HEK293 (cell line): ENCODE measurements around the gene DMPK.

Experiments
- GFI1B ChIP-seq: fragments of 450-650 bp; formaldehyde crosslinking; IDR thresholded peaks from 2 replicates; pipeline ENCODE4 v1.5.1; 2016; ENCODE audit warnings: missing biosample characterization, missing genetic modification characterization
- GLI2 ChIP-seq: fragments of 450-650 bp; formaldehyde crosslinking; IDR thresholded peaks from 2 replicates; pipeline ENCODE4; 2017; ENCODE audit warnings: missing biosample characterization, missing genetic modification characterization, low read depth, borderline replicate concordance
- HOXD13 ChIP-seq: sonication (generic); formaldehyde crosslinking; IDR thresholded peaks from 2 replicates; pipeline ENCODE4 v1.8.0; 2022; ENCODE audit warnings: missing genetic modification reagents, borderline replicate concordance
- MYNN ChIP-seq: fragments of 450-650 bp; formaldehyde crosslinking; IDR thresholded peaks from 2 replicates; pipeline ENCODE4 v1.5.1; 2016; ENCODE audit warnings: missing biosample characterization, missing genetic modification characterization, borderline replicate concordance
- PRDM1 ChIP-seq: fragments of 450-650 bp; formaldehyde crosslinking; IDR thresholded peaks from 2 replicates; pipeline ENCODE4; 2016; ENCODE audit warnings: missing biosample characterization, missing genetic modification characterization
- RBAK ChIP-seq: fragments of 450-650 bp; formaldehyde crosslinking; IDR thresholded peaks from 2 replicates; pipeline ENCODE4 v1.5.1; 2016; ENCODE audit warnings: missing biosample characterization, missing genetic modification characterization
- SP7 ChIP-seq: fragments of 450-650 bp; formaldehyde crosslinking; IDR thresholded peaks from 2 replicates; pipeline ENCODE4 v1.5.1; 2016; ENCODE audit warnings: missing biosample characterization, missing genetic modification characterization
- YY2 ChIP-seq: fragments of 450-650 bp; formaldehyde crosslinking; IDR thresholded peaks from 2 replicates; pipeline ENCODE4 v1.5.1; 2016; ENCODE audit warnings: missing biosample characterization, missing genetic modification characterization
- ZBTB26 ChIP-seq: fragments of 450-650 bp; formaldehyde crosslinking; optimal IDR thresholded peaks from 2 replicates; pipeline ENCODE3; 2016; ENCODE audit warnings: missing biosample characterization, mild to moderate bottlenecking, missing genetic modification characterization
- ZBTB48 ChIP-seq: fragments of 450-650 bp; formaldehyde crosslinking; IDR thresholded peaks from 2 replicates; pipeline ENCODE4 v1.5.1; 2016; ENCODE audit warnings: missing biosample characterization, missing genetic modification characterization
- ZBTB7A ChIP-seq: fragments of 450-650 bp; formaldehyde crosslinking; IDR thresholded peaks from 2 replicates; pipeline ENCODE4 v1.5.1; 2016; ENCODE audit warnings: low read depth, missing biosample characterization, missing genetic modification characterization
- ZBTB8A ChIP-seq: fragments of 450-650 bp; formaldehyde crosslinking; IDR thresholded peaks from 2 replicates; pipeline ENCODE4 v1.5.1; 2016; ENCODE audit warnings: missing biosample characterization, missing genetic modification characterization
- ZFP41 ChIP-seq: fragments of 450-650 bp; formaldehyde crosslinking; IDR thresholded peaks from 2 replicates; pipeline ENCODE4 v1.5.1; 2016; ENCODE audit warnings: missing biosample characterization, missing genetic modification characterization, borderline replicate concordance
- ZNF16 ChIP-seq: fragments of 450-650 bp; formaldehyde crosslinking; IDR thresholded peaks from 2 replicates; pipeline ENCODE4 v1.5.1; 2016; ENCODE audit warnings: low read depth, missing biosample characterization, missing genetic modification characterization
- ZNF211 ChIP-seq: fragments of 450-650 bp; formaldehyde crosslinking; IDR thresholded peaks from 2 replicates; pipeline ENCODE4 v1.5.1; 2016; ENCODE audit warnings: low read depth, missing biosample characterization, missing genetic modification characterization
- ZNF214 ChIP-seq: fragments of 450-650 bp; formaldehyde crosslinking; IDR thresholded peaks from 2 replicates; pipeline ENCODE4 v1.5.1; 2017; ENCODE audit warnings: missing biosample characterization, mild to moderate bottlenecking, missing genetic modification characterization, borderline replicate concordance
- ZNF221 ChIP-seq: fragments of 450-650 bp; formaldehyde crosslinking; IDR thresholded peaks from 2 replicates; pipeline ENCODE4 v1.5.1; 2017; ENCODE audit warnings: missing biosample characterization, missing genetic modification characterization, borderline replicate concordance
- ZNF223 ChIP-seq: fragments of 450-650 bp; formaldehyde crosslinking; IDR thresholded peaks from 2 replicates; pipeline ENCODE4 v1.5.1; 2016; ENCODE audit warnings: missing biosample characterization, missing genetic modification characterization
- ZNF23 ChIP-seq: fragments of 450-650 bp; formaldehyde crosslinking; IDR thresholded peaks from 2 replicates; pipeline ENCODE4 v1.5.1; 2016; ENCODE audit warnings: missing biosample characterization, missing genetic modification characterization, borderline replicate concordance
- ZNF239 ChIP-seq: fragments of 450-650 bp; formaldehyde crosslinking; IDR thresholded peaks from 2 replicates; pipeline ENCODE4 v1.5.1; 2016; ENCODE audit warnings: missing biosample characterization, missing genetic modification characterization
- ZNF248 ChIP-seq: fragments of 450-650 bp; formaldehyde crosslinking; IDR thresholded peaks from 2 replicates; pipeline ENCODE4 v1.5.1; 2017; ENCODE audit warnings: missing biosample characterization, missing genetic modification characterization
- ZNF362 ChIP-seq: fragments of 450-650 bp; formaldehyde crosslinking; IDR thresholded peaks from 2 replicates; pipeline ENCODE4 v1.5.1; 2016; ENCODE audit warnings: missing biosample characterization, missing genetic modification characterization
- ZNF423 ChIP-seq: fragments of 450-650 bp; formaldehyde crosslinking; IDR thresholded peaks from 2 replicates; pipeline ENCODE4 v1.5.1; 2016; ENCODE audit warnings: missing biosample characterization, missing genetic modification characterization
- ZNF510 ChIP-seq: fragments of 450-650 bp; formaldehyde crosslinking; IDR thresholded peaks from 2 replicates; pipeline ENCODE4 v1.5.1; 2018; ENCODE audit warnings: mild to moderate bottlenecking, missing genetic modification characterization, missing biosample characterization; ENCODE audit not compliant: insufficient replicate concordance
- ZNF549 ChIP-seq: fragments of 450-650 bp; IDR thresholded peaks from 2 replicates; pipeline ENCODE4 v1.5.1; 2018; ENCODE audit warnings: missing biosample characterization, missing genetic modification characterization, mild to moderate bottlenecking, inconsistent platforms, moderate library complexity
- ZNF571 ChIP-seq: fragments of 450-650 bp; formaldehyde crosslinking; IDR thresholded peaks from 2 replicates; pipeline ENCODE4 v1.5.0; 2017; ENCODE audit warnings: missing biosample characterization, missing genetic modification characterization
- ZNF701 ChIP-seq: fragments of 450-650 bp; formaldehyde crosslinking; IDR thresholded peaks from 2 replicates; pipeline ENCODE4 v1.5.1; 2016; ENCODE audit warnings: missing biosample characterization, missing genetic modification characterization
- ZNF768 ChIP-seq: fragments of 450-650 bp; formaldehyde crosslinking; IDR thresholded peaks from 2 replicates; pipeline ENCODE4 v1.5.1; 2018; ENCODE audit warnings: missing biosample characterization, mild to moderate bottlenecking, missing genetic modification characterization
- ZNF837 ChIP-seq: fragments of 450-650 bp; formaldehyde crosslinking; IDR thresholded peaks from 2 replicates; pipeline ENCODE4 v1.5.1; 2016; ENCODE audit warnings: missing biosample characterization, missing genetic modification characterization
- ZSCAN5A ChIP-seq: fragments of 450-650 bp; formaldehyde crosslinking; IDR thresholded peaks from 2 replicates; pipeline ENCODE4 v1.5.1; 2016; ENCODE audit warnings: missing biosample characterization, missing genetic modification characterization
- TF ChIP-seq, protein P1 (sequence below): sonication (generic); formaldehyde crosslinking; IDR thresholded peaks from 2 replicates; pipeline ENCODE4 v1.8.1; 2022; ENCODE audit warnings: mild to moderate bottlenecking, moderate library complexity, missing genetic modification reagents
- TF ChIP-seq, protein P2 (sequence below): fragments of 450-650 bp; formaldehyde crosslinking; conservative IDR thresholded peaks from 2 replicates; pipeline ENCODE4 v1.5.1; 2016; ENCODE audit warnings: low read depth, missing biosample characterization, missing genetic modification characterization

Gene DMPK

DNA sequence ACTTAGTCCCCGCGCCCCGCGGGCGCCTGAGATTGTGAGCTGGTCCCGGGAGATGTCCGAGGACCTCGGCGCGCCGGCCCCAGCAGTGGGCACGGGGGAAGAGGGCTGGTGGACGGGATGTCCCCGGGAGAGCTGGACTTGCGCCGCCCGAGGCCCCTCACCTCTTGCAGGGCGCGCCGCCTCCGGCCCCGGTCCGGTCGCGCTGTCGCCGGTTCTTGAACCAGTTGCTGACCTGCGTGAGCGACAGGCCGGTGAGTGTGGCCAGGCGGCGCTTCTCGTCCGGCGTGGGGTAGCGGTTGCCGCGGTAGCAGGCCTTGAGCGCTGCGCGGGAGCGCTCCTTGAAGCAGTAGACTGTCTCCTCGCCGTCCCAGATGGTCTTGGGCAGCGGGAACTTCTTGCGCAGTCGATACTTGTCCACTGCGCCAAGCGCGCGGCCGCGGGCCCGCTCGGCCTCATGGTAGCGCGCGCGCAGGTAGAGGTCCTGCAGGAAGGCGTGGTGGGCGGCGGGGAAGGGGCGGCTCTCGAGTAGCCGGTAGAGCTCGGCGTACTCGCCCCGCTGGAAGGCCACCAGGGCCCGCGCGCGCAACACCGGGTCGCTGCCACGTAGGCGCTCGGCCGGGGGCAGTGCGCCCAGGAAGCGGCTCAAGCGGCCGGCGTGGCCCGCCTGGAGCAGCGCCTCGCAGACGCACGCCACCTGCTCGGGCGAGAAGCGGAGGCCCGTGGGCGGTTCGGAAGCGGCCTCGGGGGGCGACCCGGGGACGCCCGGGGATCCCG is 14.2 kb downstream of the DMPK start (continued):
- TF ChIP-seq MYNN (tag by site-specific recombination) (no peak), ZBTB7A (tag by site-specific recombination) (no peak), SP7 (tag by site-specific recombination) (no peak), ZNF23 (no peak), ZNF423 (no peak), ZNF768 (no peak), YY2 (tag by site-specific recombination) (no peak), GLI2 (tag by site-specific recombination) (no peak), ZNF701 (no peak), ZNF837 (tag by site-specific recombination) (no peak), ZNF16 (tag by site-specific recombination) (no peak), ZSCAN5A (tag by site-specific recombination) (no peak), ZNF510 (no peak), ZNF362 (no peak), ZFP41 (tag by site-specific recombination) (no peak), ZNF221 (no peak), RBAK (no peak), ZNF248 (tag by site-specific recombination) (no peak), ZBTB48 (tag by site-specific recombination) (no peak), ZNF223 (tag by site-specific recombination) (no peak), ZNF214 (no peak), ZNF211 (tag by site-specific recombination) (no peak), ZNF239 (no peak), GFI1B (tag by site-specific recombination) (no peak), ZNF571 (tag by site-specific recombination) (no peak), PRDM1 (tag by site-specific recombination) (no peak), HOXD13 (no peak), ZBTB26 (peak; percentile 98), ZBTB8A (tag by site-specific recombination) (peak; percentile 80), ZNF549 (tag by site-specific recombination) (no peak)
- TF ChIP-seq, protein P1, sequence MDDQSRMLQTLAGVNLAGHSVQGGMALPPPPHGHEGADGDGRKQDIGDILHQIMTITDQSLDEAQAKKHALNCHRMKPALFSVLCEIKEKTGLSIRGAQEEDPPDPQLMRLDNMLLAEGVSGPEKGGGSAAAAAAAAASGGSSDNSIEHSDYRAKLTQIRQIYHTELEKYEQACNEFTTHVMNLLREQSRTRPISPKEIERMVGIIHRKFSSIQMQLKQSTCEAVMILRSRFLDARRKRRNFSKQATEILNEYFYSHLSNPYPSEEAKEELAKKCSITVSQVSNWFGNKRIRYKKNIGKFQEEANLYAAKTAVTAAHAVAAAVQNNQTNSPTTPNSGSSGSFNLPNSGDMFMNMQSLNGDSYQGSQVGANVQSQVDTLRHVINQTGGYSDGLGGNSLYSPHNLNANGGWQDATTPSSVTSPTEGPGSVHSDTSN (CRISPR knock-in tag), result no peak
- TF ChIP-seq, protein P2, sequence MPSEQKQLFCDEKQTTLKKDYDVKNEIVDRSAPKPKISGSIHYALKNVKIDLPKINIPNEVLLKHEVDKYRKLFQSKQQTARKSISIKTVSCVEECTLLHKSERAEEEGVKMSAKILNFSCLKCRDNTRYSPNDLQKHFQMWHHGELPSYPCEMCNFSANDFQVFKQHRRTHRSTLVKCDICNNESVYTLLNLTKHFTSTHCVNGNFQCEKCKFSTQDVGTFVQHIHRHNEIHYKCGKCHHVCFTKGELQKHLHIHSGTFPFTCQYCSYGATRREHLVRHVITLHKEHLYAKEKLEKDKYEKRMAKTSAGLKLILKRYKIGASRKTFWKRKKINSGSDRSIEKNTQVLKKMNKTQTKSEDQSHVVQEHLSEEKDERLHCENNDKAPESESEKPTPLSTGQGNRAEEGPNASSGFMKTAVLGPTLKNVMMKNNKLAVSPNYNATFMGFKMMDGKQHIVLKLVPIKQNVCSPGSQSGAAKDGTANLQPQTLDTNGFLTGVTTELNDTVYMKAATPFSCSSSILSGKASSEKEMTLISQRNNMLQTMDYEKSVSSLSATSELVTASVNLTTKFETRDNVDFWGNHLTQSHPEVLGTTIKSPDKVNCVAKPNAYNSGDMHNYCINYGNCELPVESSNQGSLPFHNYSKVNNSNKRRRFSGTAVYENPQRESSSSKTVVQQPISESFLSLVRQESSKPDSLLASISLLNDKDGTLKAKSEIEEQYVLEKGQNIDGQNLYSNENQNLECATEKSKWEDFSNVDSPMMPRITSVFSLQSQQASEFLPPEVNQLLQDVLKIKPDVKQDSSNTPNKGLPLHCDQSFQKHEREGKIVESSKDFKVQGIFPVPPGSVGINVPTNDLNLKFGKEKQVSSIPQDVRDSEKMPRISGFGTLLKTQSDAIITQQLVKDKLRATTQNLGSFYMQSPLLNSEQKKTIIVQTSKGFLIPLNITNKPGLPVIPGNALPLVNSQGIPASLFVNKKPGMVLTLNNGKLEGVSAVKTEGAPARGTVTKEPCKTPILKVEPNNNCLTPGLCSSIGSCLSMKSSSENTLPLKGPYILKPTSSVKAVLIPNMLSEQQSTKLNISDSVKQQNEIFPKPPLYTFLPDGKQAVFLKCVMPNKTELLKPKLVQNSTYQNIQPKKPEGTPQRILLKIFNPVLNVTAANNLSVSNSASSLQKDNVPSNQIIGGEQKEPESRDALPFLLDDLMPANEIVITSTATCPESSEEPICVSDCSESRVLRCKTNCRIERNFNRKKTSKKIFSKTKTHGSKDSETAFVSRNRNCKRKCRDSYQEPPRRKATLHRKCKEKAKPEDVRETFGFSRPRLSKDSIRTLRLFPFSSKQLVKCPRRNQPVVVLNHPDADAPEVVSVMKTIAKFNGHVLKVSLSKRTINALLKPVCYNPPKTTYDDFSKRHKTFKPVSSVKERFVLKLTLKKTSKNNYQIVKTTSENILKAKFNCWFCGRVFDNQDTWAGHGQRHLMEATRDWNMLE (tag by site-specific recombination), result no peak
